Epithelial cell of proximal tubule (primary cell): Measurements from ENCODE around the gene AMOT. TPM values are rescaled to one million over a fixed set of nuclear protein-coding genes. Genes with fewer than 3 reads are reported as not detected.

ENCODE experiments used
- DNase-seq: peaks from one replicate; pipeline ENCODE4 v3.0.0-alpha.2; 2011; ENCODE audit warnings: low read depth
- H3K4me3 ChIP-seq: 2 replicates; pipeline ENCODE4 v1.5.1; 2011; ENCODE audit warnings: low read depth, mild to moderate bottlenecking, low read length
- total RNA-seq: library from RNA; depleted of rRNA; stranded (reverse); fragments of >200 nt; gene quantifications from 2 replicates; pipeline ENCODE4 v1.2.3, GENCODE V29; 2015
- TF ChIP-seq, protein P1 (sequence below): conservative IDR thresholded peaks from 2 replicates; pipeline ENCODE4 v1.5.1; 2012; ENCODE audit warnings: low read depth, mild to moderate bottlenecking, low read length

The AMOT gene, protein sequence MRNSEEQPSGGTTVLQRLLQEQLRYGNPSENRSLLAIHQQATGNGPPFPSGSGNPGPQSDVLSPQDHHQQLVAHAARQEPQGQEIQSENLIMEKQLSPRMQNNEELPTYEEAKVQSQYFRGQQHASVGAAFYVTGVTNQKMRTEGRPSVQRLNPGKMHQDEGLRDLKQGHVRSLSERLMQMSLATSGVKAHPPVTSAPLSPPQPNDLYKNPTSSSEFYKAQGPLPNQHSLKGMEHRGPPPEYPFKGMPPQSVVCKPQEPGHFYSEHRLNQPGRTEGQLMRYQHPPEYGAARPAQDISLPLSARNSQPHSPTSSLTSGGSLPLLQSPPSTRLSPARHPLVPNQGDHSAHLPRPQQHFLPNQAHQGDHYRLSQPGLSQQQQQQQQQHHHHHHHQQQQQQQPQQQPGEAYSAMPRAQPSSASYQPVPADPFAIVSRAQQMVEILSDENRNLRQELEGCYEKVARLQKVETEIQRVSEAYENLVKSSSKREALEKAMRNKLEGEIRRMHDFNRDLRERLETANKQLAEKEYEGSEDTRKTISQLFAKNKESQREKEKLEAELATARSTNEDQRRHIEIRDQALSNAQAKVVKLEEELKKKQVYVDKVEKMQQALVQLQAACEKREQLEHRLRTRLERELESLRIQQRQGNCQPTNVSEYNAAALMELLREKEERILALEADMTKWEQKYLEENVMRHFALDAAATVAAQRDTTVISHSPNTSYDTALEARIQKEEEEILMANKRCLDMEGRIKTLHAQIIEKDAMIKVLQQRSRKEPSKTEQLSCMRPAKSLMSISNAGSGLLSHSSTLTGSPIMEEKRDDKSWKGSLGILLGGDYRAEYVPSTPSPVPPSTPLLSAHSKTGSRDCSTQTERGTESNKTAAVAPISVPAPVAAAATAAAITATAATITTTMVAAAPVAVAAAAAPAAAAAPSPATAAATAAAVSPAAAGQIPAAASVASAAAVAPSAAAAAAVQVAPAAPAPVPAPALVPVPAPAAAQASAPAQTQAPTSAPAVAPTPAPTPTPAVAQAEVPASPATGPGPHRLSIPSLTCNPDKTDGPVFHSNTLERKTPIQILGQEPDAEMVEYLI
- total RNA-seq: 10.9 and 13.7 TPM in 2 replicates

DNA sequence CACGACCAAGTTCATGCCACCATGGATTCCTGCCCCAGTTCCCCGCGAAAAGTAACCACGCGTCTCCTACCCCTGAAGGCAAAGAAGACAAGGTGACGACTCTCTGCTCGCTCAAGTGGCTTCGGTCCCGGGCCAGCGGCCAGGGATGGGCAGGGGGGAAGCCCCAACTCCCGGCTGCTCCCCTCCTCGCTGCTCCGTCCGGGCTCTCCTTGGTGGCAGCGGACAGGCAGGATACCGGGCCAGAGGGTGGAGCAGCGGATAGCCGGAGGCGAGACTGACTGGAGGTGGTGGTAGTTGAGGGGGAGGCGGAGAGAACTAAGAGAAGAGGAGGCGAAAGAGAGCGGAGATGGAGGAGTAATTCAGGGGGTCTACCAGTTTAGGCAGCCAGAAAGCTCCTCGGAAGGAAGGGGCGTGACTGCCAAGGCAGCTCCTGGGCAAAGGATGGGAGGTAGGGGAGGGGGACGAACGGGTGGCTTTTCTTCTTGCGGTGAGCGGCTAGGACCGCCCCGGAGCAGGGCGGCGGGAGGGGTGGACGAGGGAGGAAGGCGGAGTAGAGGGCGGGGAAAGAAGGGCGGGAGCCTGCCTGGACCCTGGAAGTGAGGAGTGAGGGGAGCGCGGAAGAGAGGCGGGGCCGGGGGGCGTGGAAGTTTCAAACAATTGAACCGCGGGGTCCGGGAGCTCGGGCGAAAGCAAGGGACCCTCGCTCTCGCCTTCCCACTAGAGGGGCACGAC is at the start of gene AMOT:
AMOT (minus strand) TSS at position 450 of the 732 bp plus-strand sequence. CDS start 17,705 bp downstream, outside the sequence.
- TF ChIP-seq, protein P1, sequence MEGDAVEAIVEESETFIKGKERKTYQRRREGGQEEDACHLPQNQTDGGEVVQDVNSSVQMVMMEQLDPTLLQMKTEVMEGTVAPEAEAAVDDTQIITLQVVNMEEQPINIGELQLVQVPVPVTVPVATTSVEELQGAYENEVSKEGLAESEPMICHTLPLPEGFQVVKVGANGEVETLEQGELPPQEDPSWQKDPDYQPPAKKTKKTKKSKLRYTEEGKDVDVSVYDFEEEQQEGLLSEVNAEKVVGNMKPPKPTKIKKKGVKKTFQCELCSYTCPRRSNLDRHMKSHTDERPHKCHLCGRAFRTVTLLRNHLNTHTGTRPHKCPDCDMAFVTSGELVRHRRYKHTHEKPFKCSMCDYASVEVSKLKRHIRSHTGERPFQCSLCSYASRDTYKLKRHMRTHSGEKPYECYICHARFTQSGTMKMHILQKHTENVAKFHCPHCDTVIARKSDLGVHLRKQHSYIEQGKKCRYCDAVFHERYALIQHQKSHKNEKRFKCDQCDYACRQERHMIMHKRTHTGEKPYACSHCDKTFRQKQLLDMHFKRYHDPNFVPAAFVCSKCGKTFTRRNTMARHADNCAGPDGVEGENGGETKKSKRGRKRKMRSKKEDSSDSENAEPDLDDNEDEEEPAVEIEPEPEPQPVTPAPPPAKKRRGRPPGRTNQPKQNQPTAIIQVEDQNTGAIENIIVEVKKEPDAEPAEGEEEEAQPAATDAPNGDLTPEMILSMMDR: no peak
- peak within 1 kb of the TSS; percentile 73 for H3K4me3 ChIP-seq
- DNase-seq: no peak

DNA sequence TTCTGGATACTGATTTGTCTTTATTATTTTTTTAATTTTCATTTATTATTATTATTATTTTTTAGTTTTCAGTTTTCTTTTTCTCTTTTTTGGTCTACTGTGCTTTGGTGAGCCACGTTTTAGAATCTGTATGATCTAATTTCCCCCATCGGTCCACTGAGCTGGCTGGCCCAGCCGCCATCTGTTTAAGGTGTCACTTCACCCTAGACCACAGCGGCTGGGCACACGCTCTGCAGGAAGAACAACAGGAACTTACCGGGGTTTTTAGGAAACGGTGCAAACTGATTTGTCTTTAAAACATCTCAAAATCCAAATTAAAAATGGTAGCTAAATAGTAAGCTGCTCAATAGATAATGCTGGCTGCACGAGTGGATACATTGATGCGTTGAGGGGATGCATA is 48.8 kb upstream of the AMOT start:
- TF ChIP-seq, protein P1: no peak
- H3K4me3 ChIP-seq: no peak overlapping the region
- DNase-seq: no peak

DNA sequence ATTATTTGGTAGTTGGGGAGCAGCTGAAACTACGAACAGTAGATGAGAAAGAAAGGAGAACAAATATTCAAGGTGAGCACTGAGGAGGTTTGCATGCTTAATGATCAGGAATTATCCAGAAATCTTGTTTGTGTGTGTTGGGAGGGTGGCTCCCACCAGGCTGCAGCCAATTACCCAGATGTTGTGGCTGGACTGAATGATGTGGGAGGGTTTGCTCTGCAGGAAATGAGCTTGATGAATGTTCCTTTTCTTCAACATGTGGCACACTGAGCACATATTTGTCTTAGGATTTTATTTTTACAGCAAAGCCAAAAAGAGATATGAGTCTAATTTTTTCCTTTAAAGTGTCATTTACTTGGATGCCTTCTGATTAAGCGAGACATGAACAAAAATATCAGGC is 48.3 kb upstream of the AMOT start:
- TF ChIP-seq, protein P1: no peak
- no peak for DNase-seq
- H3K4me3 ChIP-seq: no peak overlapping the region

DNA sequence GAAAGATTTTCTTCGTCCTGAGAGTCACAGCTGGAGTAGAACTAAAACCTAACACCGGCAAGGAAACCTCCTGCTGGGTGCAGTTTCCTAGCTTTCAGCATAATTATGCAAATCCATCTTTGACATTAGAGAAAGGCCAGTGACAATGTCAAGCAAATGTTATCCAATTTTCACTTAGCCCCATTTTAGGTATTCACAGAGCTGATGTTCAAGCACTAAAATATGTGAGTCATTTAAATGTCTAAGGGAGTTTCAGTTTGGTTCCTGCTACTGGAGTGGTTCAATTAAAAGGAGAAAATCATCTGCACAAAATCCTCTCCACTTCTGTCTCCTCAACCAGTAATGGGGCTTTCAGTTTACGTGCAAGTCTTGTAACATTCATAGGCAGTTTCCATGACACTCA is 37.1 kb upstream of the AMOT start:
- no peak for DNase-seq
- H3K4me3 ChIP-seq: no peak overlapping the region
- TF ChIP-seq, protein P1: no peak

DNA sequence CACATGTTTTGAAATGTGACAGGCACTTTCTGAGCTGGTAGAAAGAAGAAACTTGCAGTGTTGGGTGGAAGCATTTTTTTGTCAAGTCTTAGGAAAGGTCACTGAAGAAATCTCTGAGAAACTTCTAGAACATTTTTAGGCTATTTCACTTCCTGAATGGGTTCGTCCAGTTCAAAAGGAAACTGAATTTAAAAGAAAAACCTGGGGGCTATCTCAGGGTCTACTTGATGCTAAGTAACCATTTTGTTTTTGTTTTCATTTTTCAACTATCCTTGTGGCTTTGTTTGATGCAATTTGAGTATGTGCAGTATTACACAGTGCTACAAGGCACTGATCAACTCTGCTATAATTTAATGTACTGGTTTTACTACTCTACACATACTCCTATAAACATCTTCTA is 34.0 kb upstream of the AMOT start:
- TF ChIP-seq, protein P1: no peak
- DNase-seq: no peak
- no peak overlapping the region for H3K4me3 ChIP-seq

DNA sequence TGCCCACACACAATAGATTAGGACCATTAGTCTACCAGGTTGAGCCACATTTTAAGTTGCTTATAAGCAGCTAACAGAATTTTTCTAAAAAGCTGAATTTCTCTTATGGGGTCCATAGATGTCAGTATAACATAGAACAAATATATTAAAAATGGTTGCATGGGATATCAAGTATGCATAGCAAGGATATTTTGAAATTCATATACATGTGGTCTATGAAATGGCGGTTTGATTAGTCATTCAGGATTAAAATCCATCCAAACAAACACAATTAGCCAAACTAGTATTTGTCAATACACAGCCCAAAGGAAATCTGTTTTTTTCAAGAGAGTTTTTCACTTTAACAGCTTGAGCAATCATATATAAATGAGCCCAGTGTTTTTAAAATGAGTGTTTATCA is 33.5 kb upstream of the AMOT start:
- no peak overlapping the region for H3K4me3 ChIP-seq
- DNase-seq: no peak
- TF ChIP-seq, protein P1: no peak
